Measurements from ENCODE around the gene PRUNE2.

The PRUNE2 gene

DNA sequence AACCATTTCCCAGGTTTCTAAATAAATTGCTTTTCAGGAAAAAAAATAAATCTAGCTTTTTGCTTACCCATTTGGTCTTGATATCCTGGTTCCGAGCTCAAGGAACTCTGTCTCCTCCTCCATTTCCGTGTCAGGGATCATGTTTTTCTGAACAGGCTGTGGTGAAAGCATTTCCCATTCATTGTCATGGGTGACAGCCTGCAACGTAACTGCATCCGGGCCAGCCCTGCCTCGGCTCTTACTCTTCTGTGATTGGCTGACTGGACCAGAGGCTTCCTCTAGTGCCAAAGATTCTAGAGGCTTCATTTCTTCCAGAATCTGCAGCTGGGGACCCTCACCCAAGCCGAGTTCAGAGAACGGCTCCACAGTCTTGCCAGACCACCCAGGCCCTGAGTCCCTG, 202.6 kb downstream of the PRUNE2 start:
- peaks cover 22% of the 10 kb centered on the region for H3K27me3 Mint-ChIP-seq
- no peaks in the 10 kb centered on the region for H3K9me3 Mint-ChIP-seq (ENCODE audit: low read depth)
- H3K27ac Mint-ChIP-seq: no peak overlapping the region
- no peak overlapping the region for H3K4me3 Mint-ChIP-seq
- no peaks in the 10 kb centered on the region for H3K36me3 Mint-ChIP-seq
- H3K4me1 Mint-ChIP-seq (ENCODE audit: low read depth): no peaks in the 10 kb centered on the region

DNA sequence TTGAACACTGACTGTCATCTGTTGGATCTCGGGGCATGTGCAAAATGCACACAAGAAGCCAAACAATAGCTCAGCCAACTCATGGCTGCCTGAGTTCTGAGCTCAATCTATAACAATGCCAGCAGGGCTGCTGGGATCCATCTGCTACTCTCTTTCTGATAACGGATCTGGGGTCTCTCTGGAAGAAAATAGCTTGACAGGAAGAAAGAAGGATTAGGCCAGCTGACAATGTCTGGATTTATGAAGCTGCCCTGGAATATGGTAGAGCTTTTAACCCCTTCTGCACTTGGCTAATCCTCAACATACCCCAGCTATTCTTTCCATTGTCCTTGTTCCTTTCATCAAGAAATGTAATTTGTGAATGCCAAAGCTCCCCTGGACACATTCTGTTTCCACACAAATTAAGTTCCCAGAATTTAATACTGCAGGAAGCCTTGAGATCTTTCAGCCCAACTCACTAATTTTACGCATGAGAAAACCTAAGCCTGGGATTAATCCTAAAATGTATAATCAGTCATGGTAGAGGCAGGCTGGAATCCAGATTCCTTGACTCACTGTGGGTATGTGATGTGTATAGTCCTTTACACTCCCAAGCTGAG, 204.4 kb downstream of the PRUNE2 start:
- Mint-ChIP-seq H3K27ac (no peak overlapping the region), H3K4me3 (no peak overlapping the region), H3K9me3 (ENCODE audit: low read depth) (no peaks in the 10 kb centered on the region), H3K4me1 (ENCODE audit: low read depth) (no peaks in the 10 kb centered on the region), H3K36me3 (no peaks in the 10 kb centered on the region), H3K27me3 (peaks cover 19% of the 10 kb centered on the region)

DNA sequence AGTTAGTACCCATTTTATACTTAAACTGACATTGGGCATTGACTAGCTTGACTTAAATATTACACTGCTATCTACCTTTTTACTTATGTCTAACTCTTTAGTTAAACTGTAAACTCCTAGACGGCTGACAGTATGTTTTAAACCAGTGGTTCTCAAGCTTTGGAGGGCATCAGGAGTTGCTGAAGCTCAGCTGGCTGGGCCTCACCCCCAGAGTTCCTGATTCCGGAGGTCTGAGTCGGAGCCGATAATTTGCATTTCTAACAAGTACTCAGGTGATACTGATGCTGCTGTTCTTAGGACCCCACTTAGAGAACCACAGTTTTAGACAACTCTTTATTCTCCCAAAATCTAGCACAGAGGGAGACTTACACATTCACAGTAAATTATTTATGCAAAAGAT, 205.0 kb downstream of the PRUNE2 start:
- H3K4me1 Mint-ChIP-seq (ENCODE audit: low read depth): no peaks in the 10 kb centered on the region
- no peaks in the 10 kb centered on the region for H3K36me3 Mint-ChIP-seq
- no peak overlapping the region for H3K4me3 Mint-ChIP-seq
- H3K9me3 Mint-ChIP-seq (ENCODE audit: low read depth): no peaks in the 10 kb centered on the region
- no peak overlapping the region for H3K27ac Mint-ChIP-seq
- H3K27me3 Mint-ChIP-seq: peaks cover 14% of the 10 kb centered on the region

DNA sequence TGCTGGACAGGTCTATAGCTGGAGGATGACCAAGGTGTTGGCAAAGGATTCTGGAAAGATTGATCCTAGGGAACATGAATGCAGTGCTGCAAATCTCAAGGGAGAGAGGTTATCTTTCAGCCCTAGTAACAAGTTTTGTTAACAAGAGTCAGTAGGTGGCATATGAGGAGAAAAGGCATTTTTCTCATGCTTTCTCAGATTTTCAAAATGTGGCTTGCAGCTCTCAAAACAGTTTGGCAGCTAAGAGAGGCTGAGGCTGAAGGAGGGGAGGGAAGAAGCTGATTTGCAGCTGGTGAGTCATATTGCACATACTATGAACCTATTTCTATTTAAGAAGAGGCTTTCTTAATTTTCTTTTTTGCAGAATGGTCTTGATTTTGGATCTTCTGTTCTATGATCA, 205.9 kb downstream of the PRUNE2 start:
- no peaks in the 10 kb centered on the region for H3K9me3 Mint-ChIP-seq (ENCODE audit: low read depth)
- H3K27me3 Mint-ChIP-seq: peaks cover 19% of the 10 kb centered on the region
- no peaks in the 10 kb centered on the region for H3K36me3 Mint-ChIP-seq
- no peak overlapping the region for H3K27ac Mint-ChIP-seq
- no peak overlapping the region for H3K4me3 Mint-ChIP-seq
- no peaks in the 10 kb centered on the region for H3K4me1 Mint-ChIP-seq (ENCODE audit: low read depth)

DNA sequence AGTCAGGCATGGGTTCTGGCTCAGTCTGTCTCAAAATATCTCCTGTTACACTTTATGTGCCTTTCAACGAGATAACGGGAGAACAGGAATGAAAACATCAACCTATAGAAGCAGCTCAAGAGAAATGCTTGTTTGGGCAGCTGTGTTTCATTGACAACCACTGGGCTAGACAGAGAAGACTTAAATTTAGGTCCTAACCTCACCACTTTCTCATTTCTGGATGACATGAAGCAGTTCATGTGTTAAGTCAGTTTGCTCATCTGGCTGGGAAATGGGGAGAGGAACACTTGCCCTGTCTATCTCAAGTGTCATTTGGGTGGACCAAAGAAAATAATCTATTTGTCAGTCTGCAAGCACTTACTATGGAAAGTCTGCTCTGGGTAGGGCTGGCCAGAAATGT, 208.4 kb downstream of the PRUNE2 start:
- no peak overlapping the region for H3K27ac Mint-ChIP-seq
- no peaks in the 10 kb centered on the region for H3K9me3 Mint-ChIP-seq (ENCODE audit: low read depth)
- H3K4me3 Mint-ChIP-seq: no peak overlapping the region
- peaks cover 19% of the 10 kb centered on the region for H3K27me3 Mint-ChIP-seq
- no peaks in the 10 kb centered on the region for H3K36me3 Mint-ChIP-seq
- no peaks in the 10 kb centered on the region for H3K4me1 Mint-ChIP-seq (ENCODE audit: low read depth)

DNA sequence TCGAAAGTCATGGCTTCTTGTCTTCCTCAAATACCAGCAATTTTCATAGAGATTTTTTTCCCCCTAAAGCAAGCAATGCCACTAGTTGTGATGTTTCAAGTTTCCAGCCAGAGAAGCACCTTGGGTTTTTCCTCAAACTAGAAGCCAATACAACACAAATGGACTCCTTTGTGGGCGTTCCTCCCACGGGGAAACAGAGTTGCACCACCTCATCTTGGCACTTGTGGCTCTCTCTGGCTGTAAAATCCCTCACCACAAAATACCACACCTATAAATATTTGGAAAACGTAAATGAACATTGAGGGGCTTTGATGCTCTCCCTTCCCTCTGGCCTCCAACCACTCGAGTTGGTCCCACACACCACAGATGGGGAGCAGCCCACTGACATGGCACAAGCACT, 208.8 kb downstream of the PRUNE2 start:
- peaks cover 21% of the 10 kb centered on the region for H3K27me3 Mint-ChIP-seq
- H3K9me3 Mint-ChIP-seq (ENCODE audit: low read depth): no peaks in the 10 kb centered on the region
- no peak overlapping the region for H3K27ac Mint-ChIP-seq
- no peaks in the 10 kb centered on the region for H3K36me3 Mint-ChIP-seq
- H3K4me1 Mint-ChIP-seq (ENCODE audit: low read depth): peaks cover under 1% of the 10 kb centered on the region
- H3K4me3 Mint-ChIP-seq: no peak overlapping the region

DNA sequence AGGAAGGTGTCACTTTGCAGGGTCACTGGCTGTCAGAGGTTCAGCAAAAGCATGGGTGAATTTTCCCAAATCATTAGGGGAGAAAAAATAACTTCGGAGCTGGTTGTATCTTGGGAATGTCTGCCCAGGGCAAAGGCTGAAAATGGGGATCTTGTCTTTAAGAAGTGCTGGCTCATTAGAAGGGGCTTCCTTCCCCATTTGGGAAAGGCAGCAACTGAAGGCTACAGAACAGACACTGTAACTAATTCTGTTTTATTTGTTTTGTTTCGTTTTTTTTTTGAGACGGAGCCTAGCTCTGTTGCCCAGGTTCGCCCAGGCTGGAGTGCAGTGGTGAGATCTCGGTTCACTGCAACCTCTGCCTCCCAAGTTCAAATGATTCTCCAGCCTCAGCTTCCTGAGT, 212.0 kb downstream of the PRUNE2 start:
- Mint-ChIP-seq H3K4me3 (no peak overlapping the region), H3K27me3 (peaks cover 34% of the 10 kb centered on the region), H3K4me1 (ENCODE audit: low read depth) (peaks cover 7% of the 10 kb centered on the region), H3K9me3 (ENCODE audit: low read depth) (no peaks in the 10 kb centered on the region), H3K36me3 (no peaks in the 10 kb centered on the region), H3K27ac (no peak overlapping the region)

DNA sequence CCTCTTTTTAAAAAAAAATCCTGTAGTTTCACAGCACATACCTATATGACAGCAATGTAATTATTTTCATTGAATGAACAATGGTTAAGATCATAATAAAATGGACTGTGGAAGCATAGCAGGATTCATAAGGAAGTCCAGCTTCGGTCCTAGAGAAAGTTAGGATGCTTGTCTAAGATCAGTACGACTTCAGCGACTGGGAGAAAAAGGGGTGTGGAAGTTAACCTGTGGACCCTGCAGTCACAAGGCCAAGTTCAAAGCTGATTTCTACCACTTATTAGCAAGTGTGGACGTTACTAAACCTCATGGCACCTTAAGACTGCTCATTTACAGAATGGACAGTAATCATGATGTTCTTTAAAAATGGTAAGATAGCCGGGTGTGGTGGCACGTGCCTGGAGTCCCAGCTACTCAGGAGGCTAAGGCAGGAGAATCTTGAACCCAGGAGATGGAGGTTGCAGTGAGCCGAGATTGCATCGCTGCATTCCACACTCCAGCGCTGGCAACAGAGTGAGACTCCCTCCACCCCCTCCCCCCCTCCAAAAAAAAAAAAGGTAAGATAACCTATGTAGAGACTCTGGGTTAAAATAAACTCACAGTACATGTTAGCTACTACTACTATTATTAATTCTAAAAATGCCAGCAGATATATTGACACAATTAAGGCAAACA, 213.3 kb downstream of the PRUNE2 start:
- Mint-ChIP-seq H3K27ac (no peak overlapping the region), H3K4me3 (no peak overlapping the region), H3K4me1 (ENCODE audit: low read depth) (peaks cover 7% of the 10 kb centered on the region), H3K9me3 (ENCODE audit: low read depth) (no peaks in the 10 kb centered on the region), H3K36me3 (no peaks in the 10 kb centered on the region), H3K27me3 (peaks cover 35% of the 10 kb centered on the region)

DNA sequence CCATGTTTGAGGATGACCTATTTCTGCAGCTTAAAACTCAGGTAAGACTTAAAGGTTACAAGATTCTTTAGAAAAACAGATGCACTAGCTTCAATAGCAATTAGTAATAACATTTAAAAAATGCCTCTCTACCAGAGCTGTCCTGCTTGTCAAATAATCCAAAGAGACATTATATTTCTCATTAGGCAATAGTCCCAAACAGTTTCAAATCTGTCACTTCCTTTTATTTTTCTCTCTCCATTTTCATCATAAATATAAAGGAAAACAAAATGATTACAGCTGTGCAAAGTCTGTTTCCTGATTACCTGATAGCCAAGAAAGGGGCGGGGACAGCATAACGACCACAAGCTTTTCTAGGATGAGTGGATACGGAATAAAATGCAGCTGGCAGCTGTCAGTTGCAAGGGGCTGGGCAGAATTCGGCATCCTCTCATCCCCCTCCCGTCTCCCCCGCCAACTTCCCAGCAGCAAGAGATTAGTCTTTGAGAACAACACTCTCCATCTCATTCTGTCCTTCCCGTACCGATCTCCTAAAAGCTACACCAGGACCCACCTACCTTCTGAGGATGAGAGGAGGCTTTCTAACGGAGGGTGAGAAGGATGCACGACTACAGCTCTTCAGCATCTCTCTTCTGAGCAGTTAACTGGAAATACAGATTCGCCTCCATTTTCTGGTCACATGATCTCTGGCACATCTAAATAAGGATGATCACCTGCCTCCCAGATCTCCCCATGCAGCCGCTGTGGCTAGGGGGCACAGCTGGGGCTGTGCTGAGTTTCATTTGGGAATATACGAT, 214.2 kb downstream of the PRUNE2 start:
- Mint-ChIP-seq H3K27ac (no peak overlapping the region), H3K9me3 (ENCODE audit: low read depth) (no peaks in the 10 kb centered on the region), H3K36me3 (no peaks in the 10 kb centered on the region), H3K27me3 (peaks cover 31% of the 10 kb centered on the region), H3K4me1 (ENCODE audit: low read depth) (peaks cover 7% of the 10 kb centered on the region), H3K4me3 (peak overlapping the region; percentile 64)

DNA sequence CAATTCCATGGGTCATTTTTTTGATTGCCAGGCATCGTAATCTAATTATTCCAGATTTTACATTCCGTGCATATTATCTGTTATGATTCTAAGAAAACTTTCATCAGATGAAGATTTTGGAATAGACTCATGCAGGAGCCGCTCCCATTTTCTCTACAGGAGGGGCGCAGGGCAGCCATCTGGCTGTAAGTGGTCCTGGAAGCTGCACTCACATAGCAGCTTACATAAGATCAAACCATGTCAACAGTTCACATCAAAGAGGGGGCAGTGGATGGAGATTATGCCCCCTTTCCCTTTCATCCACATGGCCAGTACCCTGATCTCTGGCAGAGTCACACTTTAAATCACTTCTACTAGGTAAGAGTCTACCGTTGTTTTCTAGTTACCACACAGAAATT, 214.9 kb downstream of the PRUNE2 start:
- Mint-ChIP-seq H3K9me3 (ENCODE audit: low read depth) (no peaks in the 10 kb centered on the region), H3K27me3 (peaks cover 31% of the 10 kb centered on the region), H3K4me3 (no peak overlapping the region), H3K27ac (no peak overlapping the region), H3K36me3 (no peaks in the 10 kb centered on the region), H3K4me1 (ENCODE audit: low read depth) (peaks cover 7% of the 10 kb centered on the region)

DNA sequence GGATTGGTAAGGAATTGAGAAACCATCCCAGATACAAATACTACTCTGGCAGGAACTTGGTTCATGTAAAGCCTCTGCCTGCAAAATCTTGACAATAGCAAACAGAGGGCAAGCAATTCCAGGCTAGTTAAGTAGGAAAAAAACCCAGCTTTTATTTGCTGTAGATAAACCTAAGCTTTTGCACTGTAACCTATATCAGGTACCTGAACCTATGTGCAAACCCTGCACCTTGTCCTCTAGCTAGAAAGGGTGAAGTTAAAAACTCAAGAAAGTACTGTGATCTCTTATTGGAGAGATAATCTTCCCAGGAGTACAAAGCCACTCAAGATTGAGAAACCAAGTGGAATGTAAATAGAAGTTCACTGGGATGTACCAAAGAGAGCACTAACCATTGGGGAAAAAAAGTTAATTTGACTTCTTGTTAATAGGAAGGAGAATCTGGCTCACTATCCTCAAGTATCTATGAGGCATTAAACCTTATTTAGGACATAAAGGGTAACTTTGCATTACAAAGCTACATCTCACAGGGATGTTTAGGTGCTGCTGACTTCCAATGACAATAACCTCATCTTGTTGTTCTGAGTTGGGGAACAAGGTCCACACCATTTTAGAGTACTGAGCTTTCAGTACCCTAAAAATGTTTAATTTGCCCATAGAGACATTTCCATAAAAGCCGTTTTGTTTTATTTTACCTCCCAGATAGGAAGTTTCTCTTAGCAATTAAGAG, 215.5 kb downstream of the PRUNE2 start:
- no peaks in the 10 kb centered on the region for H3K9me3 Mint-ChIP-seq (ENCODE audit: low read depth)
- H3K4me1 Mint-ChIP-seq (ENCODE audit: low read depth): peaks cover 7% of the 10 kb centered on the region
- H3K27ac Mint-ChIP-seq: no peak overlapping the region
- no peaks in the 10 kb centered on the region for H3K36me3 Mint-ChIP-seq
- H3K27me3 Mint-ChIP-seq: peaks cover 28% of the 10 kb centered on the region
- no peak overlapping the region for H3K4me3 Mint-ChIP-seq

DNA sequence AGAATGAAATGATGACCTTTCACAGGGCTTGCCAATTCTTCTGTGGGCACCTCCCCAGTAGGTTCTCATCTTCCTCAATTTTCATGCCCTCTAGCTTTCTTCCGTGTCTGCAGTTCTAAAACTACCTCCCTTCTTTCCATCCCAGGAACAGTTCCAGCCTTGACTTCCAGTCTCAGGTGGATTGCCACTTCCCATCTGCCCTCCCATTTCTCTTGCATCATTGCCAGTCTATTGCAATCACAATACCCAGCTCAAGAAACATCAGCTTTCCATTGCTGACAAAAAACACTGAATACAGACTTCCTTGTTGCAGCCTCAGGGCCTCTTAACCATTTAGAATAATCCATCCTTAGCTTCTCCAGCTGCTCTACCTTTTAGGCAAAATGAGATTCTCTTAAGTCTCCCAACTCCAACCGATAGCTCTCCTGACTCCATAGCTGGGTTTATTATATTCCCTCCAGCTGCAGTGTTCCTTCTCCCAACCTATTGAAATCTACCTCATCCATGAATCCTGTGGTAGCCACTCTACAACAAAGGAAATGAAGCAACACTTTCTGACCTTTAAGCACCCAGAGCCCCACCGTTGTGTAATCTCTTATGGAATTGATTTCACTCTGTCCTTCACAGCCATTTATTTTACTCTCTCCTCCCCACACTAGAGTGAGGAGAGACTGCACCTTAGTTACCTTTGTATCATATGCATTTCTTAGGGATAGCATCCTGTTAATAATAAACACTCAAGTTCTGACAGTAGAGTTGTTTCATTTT, 217.3 kb downstream of the PRUNE2 start:
- Mint-ChIP-seq H3K9me3 (ENCODE audit: low read depth) (no peaks in the 10 kb centered on the region), H3K4me3 (no peak overlapping the region), H3K27ac (no peak overlapping the region), H3K36me3 (no peaks in the 10 kb centered on the region), H3K27me3 (peaks cover 22% of the 10 kb centered on the region), H3K4me1 (ENCODE audit: low read depth) (peaks cover 7% of the 10 kb centered on the region)

DNA sequence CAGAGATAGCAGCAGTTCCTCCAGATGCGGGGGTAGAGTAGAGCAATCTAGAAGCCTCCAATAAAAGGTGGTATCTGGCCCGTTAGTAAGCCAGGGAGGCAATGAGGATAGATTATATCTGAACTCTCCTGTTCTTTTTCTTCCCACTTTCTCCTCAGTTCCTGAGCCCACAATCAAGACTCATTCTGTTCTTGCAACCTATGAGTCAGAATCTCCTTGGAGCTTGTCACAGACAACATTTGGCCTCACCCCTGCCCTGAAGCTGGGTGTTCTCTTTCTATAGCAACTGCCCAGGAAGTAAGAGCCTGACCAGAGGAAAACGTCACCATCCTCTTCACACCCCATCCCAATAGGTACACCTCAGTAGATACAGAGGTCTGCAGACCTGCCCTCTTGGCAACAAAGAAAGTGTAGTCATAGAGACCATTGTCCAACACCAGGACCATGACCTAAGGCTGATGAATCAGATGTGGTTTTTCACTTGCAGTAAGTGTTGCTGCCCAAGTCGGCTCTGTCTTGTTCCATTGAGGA, 218.0 kb downstream of the PRUNE2 start:
- H3K27ac Mint-ChIP-seq: no peak overlapping the region
- H3K4me1 Mint-ChIP-seq (ENCODE audit: low read depth): peaks cover 7% of the 10 kb centered on the region
- H3K27me3 Mint-ChIP-seq: peaks cover 22% of the 10 kb centered on the region
- no peaks in the 10 kb centered on the region for H3K9me3 Mint-ChIP-seq (ENCODE audit: low read depth)
- no peak overlapping the region for H3K4me3 Mint-ChIP-seq
- H3K36me3 Mint-ChIP-seq: no peaks in the 10 kb centered on the region

DNA sequence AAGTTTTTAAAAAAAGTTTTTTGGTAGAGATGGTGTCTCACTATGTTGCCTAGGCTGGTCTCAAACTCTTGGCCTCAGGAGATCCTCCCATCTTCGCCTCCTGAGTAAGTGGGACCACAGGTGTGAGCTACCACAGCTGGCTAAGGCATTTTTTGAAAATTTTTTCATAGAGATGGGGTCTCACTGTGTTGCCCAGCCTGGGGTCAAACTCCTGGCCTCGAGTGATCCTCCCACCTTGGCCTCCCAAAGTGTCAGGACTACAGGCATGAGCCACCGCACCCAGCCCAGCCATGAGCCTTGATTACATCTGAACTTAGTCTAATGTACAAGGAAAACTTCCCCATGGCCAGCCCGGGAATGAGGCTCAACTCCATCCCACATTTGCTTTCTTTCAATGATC, 219.2 kb downstream of the PRUNE2 start:
- no peak overlapping the region for H3K4me3 Mint-ChIP-seq
- H3K4me1 Mint-ChIP-seq (ENCODE audit: low read depth): peaks cover 3% of the 10 kb centered on the region
- H3K36me3 Mint-ChIP-seq: no peaks in the 10 kb centered on the region
- no peak overlapping the region for H3K27ac Mint-ChIP-seq
- H3K9me3 Mint-ChIP-seq (ENCODE audit: low read depth): no peaks in the 10 kb centered on the region
- H3K27me3 Mint-ChIP-seq: peaks cover 12% of the 10 kb centered on the region

Data from activated naive CD8-positive, alpha-beta T cell (primary cell).